ENCODE measurements around the gene YES1. TPM values are rescaled to one million over a fixed set of nuclear protein-coding genes. Genes with fewer than 3 reads are reported as not detected.
A peak's percentile ranks its signal among the peaks of the same experiment; 100 is the strongest.
"Not testable (repeated sequence)": the region's sequence is repeated elsewhere in the genome, so short reads cannot be mapped to it uniquely, and the experiment has no call there.

Gene YES1
- total RNA-seq, 1 donor from 2014 or later: 60.7 TPM

GRCh38 chr18:741931-742512 is 70.0 kb downstream of the YES1 start:
- peak; percentile 59 for FAIRE-seq

GRCh38 chr18:732371-732770 is 79.7 kb downstream of the YES1 start:
- FAIRE-seq (no peak), DNase-seq (ENCODE audit: low spot score in 2 of 2) (no peak)

More at GRCh38 chr18:741931-742512, 70.0 kb downstream of the YES1 start:
- DNase-seq (ENCODE audit: low spot score in 2 of 2): peak; percentile 24 to 33

GRCh38 chr18:731185-731584 is 80.9 kb downstream of the YES1 start:
- no peak for DNase-seq (ENCODE audit: low spot score in 2 of 2)
- no peak for FAIRE-seq

- FAIRE-seq (no peak), DNase-seq (ENCODE audit: low spot score in 2 of 2) (no peak)
These were observed 81.3 kb downstream of the YES1 start for GRCh38 chr18:730692-731091.

- DNase-seq (ENCODE audit: low spot score in 2 of 2); FAIRE-seq: not testable (repeated sequence)
These were observed 81.9 kb downstream of the YES1 start for GRCh38 chr18:730120-730519.

GRCh38 chr18:725646-726045 is 86.4 kb downstream of the YES1 start:
- FAIRE-seq: no peak

GRCh38 chr18:723541-724080 is 88.4 kb downstream of the YES1 start:
- FAIRE-seq: no peak
- DNase-seq (ENCODE audit: low spot score in 2 of 2): no peak

More at GRCh38 chr18:725646-726045, 86.4 kb downstream of the YES1 start:
- DNase-seq (ENCODE audit: low spot score in 2 of 2): no peak

GRCh38 chr18:717003-717402 is 95.0 kb downstream of the YES1 start:
- FAIRE-seq (no peak), DNase-seq (ENCODE audit: low spot score in 2 of 2) (no peak)

GRCh38 chr18:715626-716025 is 96.4 kb downstream of the YES1 start:
- DNase-seq (ENCODE audit: low spot score in 2 of 2): no peak

GRCh38 chr18:713135-713490 is 98.9 kb downstream of the YES1 start:
- DNase-seq (ENCODE audit: low spot score in 2 of 2) (no peak), FAIRE-seq (no peak)

More at GRCh38 chr18:715626-716025, 96.4 kb downstream of the YES1 start:
- no peak for FAIRE-seq

- DNase-seq (ENCODE audit: low spot score in 2 of 2): peak; percentile 79 to 81
- FAIRE-seq: no peak
These were observed 99.5 kb downstream of the YES1 start, which contains the start of gene ENOSF1 for GRCh38 chr18:712401-713134. ENOSF1 (minus strand) TSS chr18:712630; CDS start chr18:712587, 43 bp downstream.

- FAIRE-seq (no peak), DNase-seq (ENCODE audit: low spot score in 2 of 2) (peak; percentile 51 to 66)
These were observed 100.2 kb downstream of the YES1 start for GRCh38 chr18:711657-712400.

- DNase-seq (ENCODE audit: low spot score in 2 of 2): peak in 1 of 2 donors; percentile 14
- no peak for FAIRE-seq
These were observed 100.8 kb downstream of the YES1 start for GRCh38 chr18:711310-711656.

GRCh38 chr18:710418-711300 is 101.4 kb downstream of the YES1 start:
- no peak for FAIRE-seq
- DNase-seq (ENCODE audit: low spot score in 2 of 2): no peak

GRCh38 chr18:709771-710170 is 102.3 kb downstream of the YES1 start:
- FAIRE-seq: no peak
- no peak for DNase-seq (ENCODE audit: low spot score in 2 of 2)

GRCh38 chr18:708096-708495 is 103.9 kb downstream of the YES1 start:
- DNase-seq (ENCODE audit: low spot score in 2 of 2): no peak
- no peak for FAIRE-seq

- no peak for FAIRE-seq
These were observed 105.6 kb downstream of the YES1 start for GRCh38 chr18:706405-706804.

GRCh38 chr18:703213-703967 is 108.7 kb downstream of the YES1 start:
- FAIRE-seq (no peak), DNase-seq (ENCODE audit: low spot score in 2 of 2) (no peak)

More at GRCh38 chr18:706405-706804, 105.6 kb downstream of the YES1 start:
- no peak for DNase-seq (ENCODE audit: low spot score in 2 of 2)

- no peak for DNase-seq (ENCODE audit: low spot score in 2 of 2)
- FAIRE-seq: no peak
These were observed 114.2 kb downstream of the YES1 start for GRCh38 chr18:697800-698199.
